Activated T-helper 2 cell treated with anti-CD3 and anti-CD28 coated beads, Interferon-gamma antibody, Interleukin-2, Interleukin-4, amounts not matched to agents 10 μg/mL and 5 μg/mL and 100 μg/mL, durations not matched to agents 14 hours and 24 hours and 36 hours (primary cell): ENCODE measurements around the gene LUC7L2. TPM values are rescaled to one million over a fixed set of nuclear protein-coding genes. Genes with fewer than 3 reads are reported as not detected.
"Not testable (repeated sequence)": the region's sequence is repeated elsewhere in the genome, so short reads cannot be mapped to it uniquely, and the experiment has no call there.

Experiments used
- DNase-seq: peaks from one replicate; pipeline ENCODE4 v3.0.0; 2021; ENCODE audit warnings: low spot score
- H3K27ac Mint-ChIP-seq: one replicate; pipeline ENCODE4 v1.8.0; 2021; ENCODE audit warnings: mixed read lengths
- H3K27me3 Mint-ChIP-seq: one replicate; pipeline ENCODE4 v1.8.0; 2021; ENCODE audit warnings: low read depth, mixed read lengths
- H3K36me3 Mint-ChIP-seq: one replicate; pipeline ENCODE4 v1.8.0; 2021; ENCODE audit warnings: low read depth, mixed read lengths
- H3K4me1 Mint-ChIP-seq: one replicate; pipeline ENCODE4 v1.8.0; 2021; ENCODE audit warnings: low read depth, mixed read lengths
- H3K4me3 Mint-ChIP-seq: one replicate; pipeline ENCODE4 v1.8.0; 2021; ENCODE audit warnings: low read depth, mild to moderate bottlenecking, moderate library complexity, mixed read lengths
- H3K9me3 Mint-ChIP-seq: one replicate; pipeline ENCODE4 v1.8.0; 2021; ENCODE audit warnings: mixed read lengths
- intact Hi-C: fragments of 100-400 bp; cut with micrococcal nuclease; formaldehyde crosslinking; loops from one replicate; pipeline ENCODE4 v1.15.1; 2023
- total RNA-seq: library from RNA; stranded (reverse); gene quantifications from 2 replicates; pipeline ENCODE4 v1.2.3, GENCODE V29; 2022

The LUC7L2 gene
- total RNA-seq, 1 donor from 2014 or later = 151 TPM

- peaks cover 21% of the 10 kb centered on the region for H3K4me1 Mint-ChIP-seq
- peaks cover 7% of the 10 kb centered on the region for H3K9me3 Mint-ChIP-seq
- peaks cover 14% of the 10 kb centered on the region for H3K36me3 Mint-ChIP-seq
- intact Hi-C loops = loop anchor here (1.0 to 5.0 kb wide), 5 partner anchors 108 to 463 kb away; partner anchors contain the start of genes UBN2 and ZC3HAV1
- peak overlapping the region; percentile 100 for H3K27ac Mint-ChIP-seq
- H3K4me3 Mint-ChIP-seq = peak overlapping the region; percentile 97
- DNase-seq = no peak
- H3K27me3 Mint-ChIP-seq = peaks cover 3% of the 10 kb centered on the region
Observed at GRCh38 chr7:139339698-139340036, 20.0 kb upstream of the LUC7L2 start.

- Mint-ChIP-seq H3K4me3 (peak overlapping the region; percentile 97), H3K4me1 (peaks cover 21% of the 10 kb centered on the region), H3K27ac (peak overlapping the region; percentile 100), H3K9me3 (peaks cover 7% of the 10 kb centered on the region), H3K27me3 (peaks cover 3% of the 10 kb centered on the region), H3K36me3 (peaks cover 14% of the 10 kb centered on the region)
- peak; percentile 97 for DNase-seq
- intact Hi-C loops = loop anchor here (1.0 to 5.0 kb wide), 5 partner anchors 109 to 463 kb away; partner anchors contain the start of genes UBN2 and ZC3HAV1
Observed at GRCh38 chr7:139340037-139340807, 19.5 kb upstream of the LUC7L2 start.

GRCh38 chr7:139340808-139341057 lies 19.0 kb upstream of the LUC7L2 start:
- H3K4me1 Mint-ChIP-seq = peaks cover 21% of the 10 kb centered on the region
- peaks cover 3% of the 10 kb centered on the region for H3K27me3 Mint-ChIP-seq
- intact Hi-C loops = loop anchor here (1.0 to 5.0 kb wide), 6 partner anchors 19 to 464 kb away; partner anchors contain the start of genes LUC7L2, UBN2 and ZC3HAV1
- peak overlapping the region; percentile 100 for H3K27ac Mint-ChIP-seq
- no peak for DNase-seq
- peaks cover 7% of the 10 kb centered on the region for H3K9me3 Mint-ChIP-seq
- H3K36me3 Mint-ChIP-seq = peaks cover 14% of the 10 kb centered on the region
- peak overlapping the region; percentile 97 for H3K4me3 Mint-ChIP-seq

- Mint-ChIP-seq H3K27me3 (peaks cover 3% of the 10 kb centered on the region), H3K4me1 (peaks cover 21% of the 10 kb centered on the region), H3K9me3 (peaks cover 7% of the 10 kb centered on the region), H3K4me3 (peak within 1 kb of the TSS; percentile 97), H3K27ac (peak within 1 kb of the TSS; percentile 100), H3K36me3 (peaks cover 14% of the 10 kb centered on the region)
- intact Hi-C loops = loop anchor here (1.0 to 5.0 kb wide), 5 partner anchors 18 to 464 kb away; partner anchors contain the start of genes LUC7L2 and ZC3HAV1
- peak; percentile 81 for DNase-seq
Observed at GRCh38 chr7:139341058-139341775, 18.5 kb upstream of the LUC7L2 start, which contains the start of gene FMC1. Gene FMC1, plus strand, starts transcription at chr7:139341337. Its CDS starts 48 bp downstream, at chr7:139341385.

GRCh38 chr7:139341776-139342226 lies 17.9 kb upstream of the LUC7L2 start:
- intact Hi-C loops = loop anchor here (1.0 to 5.0 kb wide), 5 partner anchors 18 to 465 kb away; partner anchors contain the start of genes LUC7L2 and ZC3HAV1
- no peak for DNase-seq
- peaks cover 3% of the 10 kb centered on the region for H3K27me3 Mint-ChIP-seq
- H3K27ac Mint-ChIP-seq = peak overlapping the region; percentile 100
- peak overlapping the region; percentile 97 for H3K4me3 Mint-ChIP-seq
- peaks cover 16% of the 10 kb centered on the region for H3K36me3 Mint-ChIP-seq
- peaks cover 7% of the 10 kb centered on the region for H3K9me3 Mint-ChIP-seq
- H3K4me1 Mint-ChIP-seq = peaks cover 21% of the 10 kb centered on the region

- H3K9me3 Mint-ChIP-seq = no peaks in the 10 kb centered on the region
- H3K4me1 Mint-ChIP-seq = peaks cover 17% of the 10 kb centered on the region
- peaks cover 3% of the 10 kb centered on the region for H3K27me3 Mint-ChIP-seq
- no peak for DNase-seq
- intact Hi-C loops = no loop called here
- no peak overlapping the region for H3K4me3 Mint-ChIP-seq
- no peak overlapping the region for H3K27ac Mint-ChIP-seq
- H3K36me3 Mint-ChIP-seq = peaks cover 27% of the 10 kb centered on the region
Observed at GRCh38 chr7:139345042-139345441, 14.7 kb upstream of the LUC7L2 start.

- intact Hi-C loops = no loop called here
- Mint-ChIP-seq H3K9me3 (no peaks in the 10 kb centered on the region), H3K4me1 (peaks cover 2% of the 10 kb centered on the region), H3K36me3 (peaks cover 42% of the 10 kb centered on the region), H3K4me3 (no peak overlapping the region), H3K27me3 (no peaks in the 10 kb centered on the region), H3K27ac (no peak overlapping the region)
- DNase-seq = no peak
Observed at GRCh38 chr7:139351027-139351426, 8.7 kb upstream of the LUC7L2 start.

GRCh38 chr7:139354729-139355128 lies 5.0 kb upstream of the LUC7L2 start:
- Mint-ChIP-seq H3K27ac (no peak overlapping the region), H3K4me3 (no peak overlapping the region), H3K9me3 (no peaks in the 10 kb centered on the region), H3K27me3 (no peaks in the 10 kb centered on the region), H3K36me3 (peaks cover 36% of the 10 kb centered on the region), H3K4me1 (peaks cover 18% of the 10 kb centered on the region)
- intact Hi-C loops = loop anchor here (5.0 kb wide), 1 partner anchor 262 kb away; no protein-coding TSS in a partner anchor
- DNase-seq = no peak

- intact Hi-C loops = loop anchor here (5.0 kb wide), 1 partner anchor 263 kb away; no protein-coding TSS in a partner anchor
- Mint-ChIP-seq H3K27ac (no peak overlapping the region), H3K4me3 (no peak overlapping the region), H3K4me1 (peaks cover 18% of the 10 kb centered on the region), H3K27me3 (no peaks in the 10 kb centered on the region), H3K9me3 (no peaks in the 10 kb centered on the region), H3K36me3 (peaks cover 35% of the 10 kb centered on the region)
- no peak for DNase-seq
Observed at GRCh38 chr7:139355320-139355719, 4.4 kb upstream of the LUC7L2 start.

GRCh38 chr7:139357729-139358506 lies 1.8 kb upstream of the LUC7L2 start:
- Mint-ChIP-seq H3K4me3 (peak overlapping the region; percentile 94), H3K27ac (peak overlapping the region; percentile 99), H3K36me3 (peaks cover 35% of the 10 kb centered on the region), H3K4me1 (peaks cover 26% of the 10 kb centered on the region)
- not testable (repeated sequence) for H3K27me3 Mint-ChIP-seq, H3K9me3 Mint-ChIP-seq, DNase-seq
- intact Hi-C loops = loop anchor here (5.0 kb wide), 1 partner anchor 266 kb away; no protein-coding TSS in a partner anchor

GRCh38 chr7:139358541-139359365 lies 941 bp upstream of the LUC7L2 start:
- Mint-ChIP-seq H3K4me3 (peak overlapping the region; percentile 94), H3K4me1 (peaks cover 29% of the 10 kb centered on the region), H3K9me3 (no peaks in the 10 kb centered on the region), H3K27ac (peak overlapping the region; percentile 99), H3K27me3 (no peaks in the 10 kb centered on the region), H3K36me3 (peaks cover 40% of the 10 kb centered on the region)
- intact Hi-C loops = loop anchor here (1.0 to 5.0 kb wide), 4 partner anchors 17 to 266 kb away; partner anchors contain the start of genes FMC1, UBN2 and ZC3HAV1
- peak; percentile 31 for DNase-seq
